T-helper 1 cell treated with Interleukin-12 subunit alpha and Interleukin-12 subunit beta and Interleukin-4 antibody, amounts not matched to agents 30 μg/mL and 1 μg/mL, for 36 hours (primary cell): ENCODE results near the gene KIAA1143.

Source experiments
- H3K27ac Mint-ChIP-seq: one replicate; pipeline ENCODE4 v1.8.0; 2021; ENCODE audit warnings: mild to moderate bottlenecking, mixed read lengths
- H3K27me3 Mint-ChIP-seq: one replicate; pipeline ENCODE4 v1.8.0; 2021; ENCODE audit warnings: low read depth, mixed read lengths
- H3K36me3 Mint-ChIP-seq: one replicate; pipeline ENCODE4 v1.8.0; 2021; ENCODE audit warnings: low read depth, mixed read lengths
- H3K4me1 Mint-ChIP-seq: one replicate; pipeline ENCODE4 v1.8.0; 2021; ENCODE audit warnings: low read depth, mixed read lengths
- H3K4me3 Mint-ChIP-seq: one replicate; pipeline ENCODE4 v1.8.0; 2021; ENCODE audit warnings: mild to moderate bottlenecking, moderate library complexity, mixed read lengths
- H3K9me3 Mint-ChIP-seq: one replicate; pipeline ENCODE4 v1.8.0; 2021; ENCODE audit warnings: mixed read lengths

Gene KIAA1143

DNA sequence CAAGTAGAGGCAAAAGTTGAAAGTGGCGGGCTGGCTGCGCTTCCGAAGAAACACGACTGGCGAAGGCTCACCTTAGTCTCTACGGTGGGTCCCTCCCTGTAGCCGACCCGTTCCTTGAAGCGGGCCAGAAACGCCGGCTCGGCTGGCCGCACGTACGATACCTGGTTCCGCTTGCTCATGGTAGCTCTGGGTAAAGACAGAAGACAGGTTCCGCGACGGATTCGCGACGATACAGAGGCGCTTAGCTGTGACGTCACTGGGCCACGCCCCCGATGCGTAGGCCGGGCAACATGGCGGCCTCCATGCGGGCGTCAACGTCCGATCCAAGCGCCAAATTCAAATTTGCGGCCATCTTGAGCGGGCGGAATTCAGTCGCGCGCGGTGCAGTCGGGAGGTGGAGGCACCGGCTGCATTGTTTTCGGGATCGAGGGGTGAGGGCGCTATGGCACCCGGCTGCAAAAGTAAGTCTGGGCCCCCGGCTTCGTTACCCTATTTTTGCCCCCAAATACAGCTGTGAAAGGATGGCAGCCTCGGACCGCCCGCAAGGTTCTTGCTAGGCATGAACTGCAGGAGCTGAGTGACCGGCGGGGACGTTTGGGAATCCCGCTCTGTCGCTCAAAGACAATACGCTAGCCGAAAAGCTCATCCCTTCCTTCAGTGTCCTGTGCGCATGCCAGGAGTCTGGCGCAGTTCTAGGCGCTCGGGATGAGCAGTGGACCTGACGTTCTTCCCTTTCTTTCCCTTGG lies at the start of gene KIAA1143, which contains the start of gene KIF15:
TSS of gene KIAA1143 (minus strand) at position 196 of the 746 bp plus-strand sequence. CDS start at position 179, 17 bp downstream.
TSS of gene KIF15 (plus strand) at position 371 of the 746 bp plus-strand sequence. CDS start at position 443, 72 bp downstream.
- Mint-ChIP-seq H3K9me3 (peaks cover 44% of the 10 kb centered on the region), H3K4me1 (peaks cover 33% of the 10 kb centered on the region), H3K4me3 (peak within 1 kb of the TSS; percentile 89), H3K27me3 (no peaks in the 10 kb centered on the region), H3K27ac (peak within 1 kb of the TSS; percentile 79), H3K36me3 (peaks cover 57% of the 10 kb centered on the region)

DNA sequence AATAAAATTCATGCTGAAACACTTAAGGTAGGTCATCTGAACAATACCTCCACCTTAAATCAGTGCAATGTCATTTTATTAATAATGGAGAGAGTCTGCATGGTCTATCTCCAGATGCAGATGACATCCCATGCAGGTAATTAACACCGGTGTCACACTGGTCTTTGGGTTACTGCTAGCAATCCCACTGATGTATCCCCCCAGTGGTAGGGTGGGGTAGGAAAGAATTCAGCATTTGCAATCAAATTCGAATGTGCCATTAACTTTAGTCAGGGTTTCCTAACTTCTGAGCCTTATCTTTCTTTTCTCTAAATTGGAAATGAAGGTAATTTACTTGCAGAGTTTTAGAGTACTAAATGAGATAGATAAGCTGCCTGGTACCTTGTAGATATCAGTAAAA lies 44.5 kb upstream of the KIAA1143 start:
- Mint-ChIP-seq H3K36me3 (peaks cover 27% of the 10 kb centered on the region), H3K9me3 (no peaks in the 10 kb centered on the region), H3K4me1 (peaks cover 1% of the 10 kb centered on the region), H3K4me3 (no peak overlapping the region), H3K27me3 (no peaks in the 10 kb centered on the region), H3K27ac (no peak overlapping the region)

DNA sequence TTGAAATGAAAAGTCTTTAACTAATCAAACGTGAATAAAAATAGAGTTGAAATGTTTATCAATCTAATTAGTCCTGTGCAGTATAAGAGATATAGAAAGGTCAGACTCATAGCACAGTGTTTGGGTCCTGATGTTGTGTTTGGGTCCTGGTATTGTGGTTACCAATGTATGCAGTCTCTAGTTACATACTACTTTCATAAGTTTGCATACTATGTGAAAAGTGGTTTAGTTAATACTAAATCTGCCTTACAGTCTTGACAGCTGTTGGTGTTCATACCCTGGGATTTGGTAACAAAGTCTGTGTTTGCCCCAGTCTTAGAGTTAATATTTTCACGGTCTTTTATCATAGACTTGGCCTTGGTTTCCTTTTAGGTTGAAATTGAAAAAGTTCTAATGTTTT lies 41.9 kb upstream of the KIAA1143 start:
- no peak overlapping the region for H3K27ac Mint-ChIP-seq
- no peaks in the 10 kb centered on the region for H3K9me3 Mint-ChIP-seq
- H3K4me1 Mint-ChIP-seq = peaks cover 1% of the 10 kb centered on the region
- no peaks in the 10 kb centered on the region for H3K27me3 Mint-ChIP-seq
- peaks cover 23% of the 10 kb centered on the region for H3K36me3 Mint-ChIP-seq
- no peak overlapping the region for H3K4me3 Mint-ChIP-seq

DNA sequence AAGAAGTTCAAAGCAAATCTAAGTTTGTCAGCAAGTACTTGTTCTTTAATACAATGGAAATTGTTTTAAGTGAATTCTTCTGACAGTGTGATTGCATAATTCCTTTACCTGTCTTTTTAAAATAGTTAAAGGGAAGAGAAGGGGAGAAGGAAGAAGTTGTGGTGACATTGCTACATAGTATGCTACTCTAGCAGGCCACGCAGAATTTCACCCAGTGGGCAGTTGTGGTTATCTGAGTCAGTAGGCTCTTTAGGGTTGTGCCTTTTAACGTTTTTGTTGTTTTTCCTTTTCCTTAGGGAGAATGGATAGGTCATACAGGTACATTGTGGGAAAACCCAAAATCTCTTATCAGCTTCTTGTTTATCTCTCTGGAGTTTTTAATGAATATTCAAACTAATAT lies 40.6 kb upstream of the KIAA1143 start:
- Mint-ChIP-seq H3K4me3 (no peak overlapping the region), H3K4me1 (peaks cover 1% of the 10 kb centered on the region), H3K9me3 (no peaks in the 10 kb centered on the region), H3K36me3 (peaks cover 24% of the 10 kb centered on the region), H3K27me3 (no peaks in the 10 kb centered on the region), H3K27ac (no peak overlapping the region)

DNA sequence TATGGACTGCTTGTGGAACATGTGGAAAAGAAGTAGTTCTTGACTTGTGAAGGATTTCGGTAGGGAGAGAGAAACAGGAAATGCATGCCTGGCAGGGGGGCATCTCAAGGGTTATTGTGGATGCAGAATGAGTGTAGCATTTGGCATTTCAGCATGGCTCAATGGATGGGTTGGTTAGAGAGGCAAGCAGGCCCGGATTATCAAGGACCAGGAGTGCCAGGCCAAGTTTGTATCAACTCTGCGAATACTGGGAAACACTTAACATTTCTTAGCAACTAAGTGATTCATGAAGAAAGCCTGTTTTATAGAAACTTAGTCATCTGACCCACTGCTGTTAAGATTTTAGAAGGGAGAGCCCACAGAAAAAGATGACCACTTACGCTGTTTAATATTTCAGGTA lies 33.8 kb upstream of the KIAA1143 start:
- no peak overlapping the region for H3K4me3 Mint-ChIP-seq
- peaks cover 27% of the 10 kb centered on the region for H3K36me3 Mint-ChIP-seq
- H3K27me3 Mint-ChIP-seq = no peaks in the 10 kb centered on the region
- no peaks in the 10 kb centered on the region for H3K4me1 Mint-ChIP-seq
- H3K9me3 Mint-ChIP-seq = peaks cover 4% of the 10 kb centered on the region
- no peak overlapping the region for H3K27ac Mint-ChIP-seq

DNA sequence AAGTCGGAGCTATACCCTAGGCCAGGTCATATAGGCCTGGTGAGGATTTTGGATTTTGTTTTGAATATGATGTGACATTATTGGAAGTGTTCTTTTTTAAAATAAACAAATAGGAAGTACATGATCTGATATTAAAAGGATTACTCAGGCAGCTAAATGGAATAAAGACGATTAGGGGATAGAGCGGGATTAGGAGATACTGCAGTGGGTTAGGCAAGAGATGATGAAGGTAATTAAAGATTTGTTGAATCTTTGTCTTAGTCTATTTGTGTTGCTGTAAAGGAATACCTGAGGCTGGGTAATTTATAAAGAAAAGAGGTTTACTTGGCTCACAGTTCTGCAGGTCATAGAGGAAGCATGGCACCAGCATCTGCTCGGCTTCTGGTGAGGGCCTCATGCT lies 21.5 kb upstream of the KIAA1143 start:
- Mint-ChIP-seq H3K9me3 (no peaks in the 10 kb centered on the region), H3K4me1 (no peaks in the 10 kb centered on the region), H3K27ac (no peak overlapping the region), H3K36me3 (peaks cover 43% of the 10 kb centered on the region), H3K4me3 (no peak overlapping the region), H3K27me3 (no peaks in the 10 kb centered on the region)

DNA sequence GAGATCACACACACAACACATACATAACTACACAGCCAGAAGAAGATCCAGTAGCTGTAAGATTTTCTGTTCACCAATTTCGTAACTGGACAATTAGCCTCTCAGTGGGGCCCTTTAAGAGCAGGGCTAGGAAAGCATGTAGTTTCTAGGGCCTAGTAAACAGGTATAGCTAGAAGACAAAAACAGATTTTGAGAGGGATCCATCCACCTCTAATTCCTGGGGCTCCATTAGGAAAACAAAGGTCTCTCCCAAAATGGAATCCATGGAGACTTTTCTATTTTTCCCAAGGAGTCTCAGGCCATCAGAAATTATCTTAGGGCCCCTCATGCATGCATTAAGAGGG lies 10.7 kb upstream of the KIAA1143 start:
- Mint-ChIP-seq H3K27ac (no peak overlapping the region), H3K9me3 (peaks cover 40% of the 10 kb centered on the region), H3K27me3 (no peaks in the 10 kb centered on the region), H3K36me3 (peaks cover 57% of the 10 kb centered on the region), H3K4me1 (no peaks in the 10 kb centered on the region), H3K4me3 (no peak overlapping the region)

DNA sequence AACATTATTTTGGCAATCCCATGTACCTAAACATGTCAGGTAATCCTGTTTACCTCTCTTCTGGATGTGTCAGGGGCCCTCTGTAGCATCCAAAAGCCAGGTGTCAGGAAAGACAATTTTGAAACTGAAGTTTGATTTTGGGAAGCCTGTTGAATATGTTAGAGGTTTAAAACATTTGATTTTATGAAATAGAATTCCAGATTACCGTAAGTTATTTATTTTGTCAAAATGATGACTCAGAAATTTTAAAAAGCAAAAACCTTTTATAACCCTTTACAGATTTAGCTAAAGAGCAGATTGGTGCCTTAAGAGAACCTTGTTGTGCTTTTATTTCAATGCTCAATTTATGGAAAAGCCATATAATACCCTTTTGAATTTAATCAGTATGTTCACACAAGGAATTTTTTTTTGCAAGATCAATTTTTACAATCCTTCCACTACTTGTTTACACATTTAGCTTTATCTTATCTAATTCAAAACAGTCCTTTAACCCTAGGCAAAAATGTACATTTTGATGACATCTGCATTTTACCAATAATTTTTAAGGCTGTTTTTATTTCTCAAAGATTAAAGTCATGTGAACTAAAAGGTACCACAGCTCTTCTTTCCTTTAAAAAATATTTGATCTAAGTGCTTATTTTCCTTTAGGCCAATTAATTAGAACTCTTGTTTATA lies 10.1 kb upstream of the KIAA1143 start:
- Mint-ChIP-seq H3K36me3 (peaks cover 59% of the 10 kb centered on the region), H3K4me1 (no peaks in the 10 kb centered on the region), H3K9me3 (peaks cover 42% of the 10 kb centered on the region), H3K27ac (no peak overlapping the region), H3K27me3 (no peaks in the 10 kb centered on the region), H3K4me3 (no peak overlapping the region)

DNA sequence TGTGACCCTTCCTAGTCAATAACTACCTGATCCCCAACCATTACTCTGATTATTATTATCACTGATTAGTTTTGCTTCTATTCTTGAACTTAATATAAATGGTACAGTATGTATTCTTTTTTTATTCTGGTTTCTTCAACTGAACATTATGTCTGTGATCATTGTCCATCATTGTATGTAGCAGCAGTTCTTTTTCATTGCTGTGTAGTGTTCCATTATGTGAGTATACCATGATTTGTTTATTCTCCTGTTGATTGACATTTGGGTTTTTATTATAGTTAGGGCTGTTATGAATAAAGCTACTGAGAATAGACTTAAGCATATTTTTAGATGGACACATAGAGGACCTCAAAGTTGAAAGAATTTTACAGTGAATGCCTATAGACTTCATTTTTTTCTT lies 2.8 kb upstream of the KIAA1143 start:
- Mint-ChIP-seq H3K27me3 (no peaks in the 10 kb centered on the region), H3K27ac (no peak overlapping the region), H3K4me3 (no peak overlapping the region), H3K36me3 (peaks cover 49% of the 10 kb centered on the region), H3K9me3 (peaks cover 37% of the 10 kb centered on the region), H3K4me1 (peaks cover 32% of the 10 kb centered on the region)

DNA sequence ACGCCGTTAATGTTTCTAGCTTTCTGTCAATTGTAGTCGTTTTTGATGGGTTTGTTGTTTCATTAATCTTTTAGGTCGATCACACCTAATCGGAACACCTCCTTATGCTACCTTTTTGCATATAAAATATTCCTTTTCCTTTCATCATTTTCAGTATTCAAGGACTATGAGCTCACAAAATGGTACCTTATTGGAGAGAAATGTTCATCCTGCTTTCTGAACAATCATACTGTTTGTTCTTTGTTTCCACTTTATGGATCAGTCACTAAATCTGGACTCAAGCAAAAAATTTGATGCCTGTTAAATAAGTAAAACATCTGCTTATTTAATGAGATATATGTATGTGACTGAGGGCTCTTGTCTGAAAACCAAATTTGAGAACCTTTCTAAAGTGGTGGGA lies 1.3 kb upstream of the KIAA1143 start:
- Mint-ChIP-seq H3K9me3 (peaks cover 42% of the 10 kb centered on the region), H3K27ac (peak overlapping the region; percentile 79), H3K36me3 (peaks cover 55% of the 10 kb centered on the region), H3K4me1 (peaks cover 33% of the 10 kb centered on the region), H3K27me3 (no peaks in the 10 kb centered on the region), H3K4me3 (peak overlapping the region; percentile 89)

DNA sequence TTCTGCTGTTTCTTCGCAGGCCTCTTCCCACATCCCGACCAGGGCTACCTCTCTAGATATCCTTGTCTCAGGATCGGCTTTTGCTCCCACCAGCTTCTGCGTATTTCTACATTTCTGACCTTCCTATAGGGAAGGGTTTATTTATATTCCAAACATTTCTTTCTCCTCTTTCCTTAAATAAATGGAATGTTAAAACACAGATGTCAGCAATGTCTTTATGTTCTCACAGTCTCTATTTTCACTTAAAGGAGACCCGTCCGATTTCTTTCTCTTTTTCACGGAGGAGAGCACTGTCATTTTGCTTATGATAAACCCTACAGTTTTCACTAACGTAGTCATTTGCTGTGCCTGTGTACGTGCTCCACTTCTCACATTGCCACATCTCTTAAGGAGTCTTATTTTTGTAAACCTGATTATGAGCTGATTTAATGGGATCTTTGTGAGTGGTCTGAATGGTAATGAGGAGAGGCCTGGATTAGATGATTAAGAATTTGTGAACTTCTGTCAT lies 805 bp upstream of the KIAA1143 start:
- H3K27me3 Mint-ChIP-seq = no peaks in the 10 kb centered on the region
- H3K4me3 Mint-ChIP-seq = peak overlapping the region; percentile 89
- H3K4me1 Mint-ChIP-seq = peaks cover 33% of the 10 kb centered on the region
- H3K9me3 Mint-ChIP-seq = peaks cover 45% of the 10 kb centered on the region
- peak overlapping the region; percentile 79 for H3K27ac Mint-ChIP-seq
- H3K36me3 Mint-ChIP-seq = peaks cover 58% of the 10 kb centered on the region

DNA sequence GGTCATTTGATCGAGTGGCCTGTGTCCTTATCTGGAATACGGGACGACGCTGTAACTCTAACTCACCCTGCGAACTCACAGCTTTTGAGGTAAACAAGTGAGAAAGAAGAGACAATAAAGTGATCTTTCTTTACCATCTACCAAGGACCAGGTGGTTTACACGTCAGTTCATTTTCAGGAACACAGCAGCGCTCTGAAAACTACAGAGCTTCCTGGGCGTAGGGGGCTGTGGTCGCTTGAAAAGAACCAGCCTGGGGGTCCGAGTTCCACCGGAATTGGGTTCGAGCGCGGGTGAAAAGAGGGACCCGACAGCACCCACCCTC lies 357 bp downstream of the KIAA1143 start:
- no peaks in the 10 kb centered on the region for H3K27me3 Mint-ChIP-seq
- H3K9me3 Mint-ChIP-seq = peaks cover 40% of the 10 kb centered on the region
- peak overlapping the region; percentile 89 for H3K4me3 Mint-ChIP-seq
- H3K27ac Mint-ChIP-seq = peak overlapping the region; percentile 79
- peaks cover 30% of the 10 kb centered on the region for H3K4me1 Mint-ChIP-seq
- peaks cover 58% of the 10 kb centered on the region for H3K36me3 Mint-ChIP-seq

DNA sequence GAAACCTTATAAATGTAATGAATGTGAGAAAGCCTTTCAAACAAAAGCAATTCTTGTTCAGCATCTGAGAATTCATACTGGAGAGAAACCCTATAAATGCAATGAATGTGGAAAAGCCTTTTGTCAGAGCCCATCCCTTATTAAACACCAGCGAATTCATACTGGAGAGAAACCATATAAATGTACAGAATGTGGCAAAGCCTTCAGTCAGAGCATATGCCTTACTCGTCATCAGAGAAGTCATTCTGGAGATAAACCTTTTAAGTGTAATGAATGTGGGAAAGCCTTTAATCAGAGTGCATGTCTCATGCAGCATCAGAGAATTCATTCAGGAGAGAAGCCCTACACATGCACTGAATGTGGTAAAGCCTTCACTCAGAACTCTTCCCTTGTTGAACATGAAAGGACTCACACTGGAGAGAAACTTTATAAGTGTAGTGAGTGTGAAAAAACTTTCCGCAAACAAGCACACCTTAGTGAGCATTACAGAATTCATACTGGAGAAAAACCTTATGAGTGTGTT lies 26.7 kb downstream of the KIAA1143 start:
- H3K36me3 Mint-ChIP-seq = peaks cover 19% of the 10 kb centered on the region
- peaks cover 5% of the 10 kb centered on the region for H3K4me1 Mint-ChIP-seq
- H3K4me3 Mint-ChIP-seq = no peak overlapping the region
- H3K27me3 Mint-ChIP-seq = no peaks in the 10 kb centered on the region
- H3K27ac Mint-ChIP-seq = no peak overlapping the region
- H3K9me3 Mint-ChIP-seq = peaks cover 83% of the 10 kb centered on the region

DNA sequence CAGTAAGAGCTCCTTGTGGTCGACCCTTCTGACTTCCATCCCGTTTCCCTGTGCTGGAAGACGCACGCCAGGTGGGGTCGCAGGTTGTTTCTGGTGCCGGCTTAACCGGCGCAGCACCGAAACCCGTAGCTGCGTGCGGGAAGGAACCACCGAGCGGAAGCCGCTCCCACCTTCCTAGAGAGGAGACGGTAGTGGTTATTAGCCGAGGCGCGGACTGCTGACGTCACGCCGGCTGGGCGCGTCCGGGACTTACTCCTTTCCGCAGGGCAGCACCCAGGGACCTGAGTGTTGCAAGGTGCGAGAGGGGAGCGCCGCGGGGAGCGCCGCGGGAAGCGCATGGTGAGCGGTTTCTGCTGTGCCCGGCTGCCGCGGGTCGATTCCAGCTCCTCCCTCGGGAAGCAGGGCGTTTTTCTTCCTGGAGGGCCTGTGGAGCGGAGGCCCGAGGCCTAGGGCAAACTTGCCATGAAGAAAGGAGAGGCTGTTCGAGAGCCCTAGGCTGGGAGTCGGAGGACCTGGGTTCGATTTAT lies 32.0 kb downstream of the KIAA1143 start, which contains the start of gene ZNF501:
TSS of gene ZNF501 (plus strand) at position 252 of the 527 bp plus-strand sequence. CDS start 4,787 bp downstream, outside the sequence.
- peaks cover 26% of the 10 kb centered on the region for H3K36me3 Mint-ChIP-seq
- H3K4me3 Mint-ChIP-seq = peak within 1 kb of the TSS; percentile 93
- H3K27ac Mint-ChIP-seq = peak within 1 kb of the TSS; percentile 87
- H3K27me3 Mint-ChIP-seq = no peaks in the 10 kb centered on the region
- peaks cover 82% of the 10 kb centered on the region for H3K9me3 Mint-ChIP-seq
- H3K4me1 Mint-ChIP-seq = peaks cover 10% of the 10 kb centered on the region

DNA sequence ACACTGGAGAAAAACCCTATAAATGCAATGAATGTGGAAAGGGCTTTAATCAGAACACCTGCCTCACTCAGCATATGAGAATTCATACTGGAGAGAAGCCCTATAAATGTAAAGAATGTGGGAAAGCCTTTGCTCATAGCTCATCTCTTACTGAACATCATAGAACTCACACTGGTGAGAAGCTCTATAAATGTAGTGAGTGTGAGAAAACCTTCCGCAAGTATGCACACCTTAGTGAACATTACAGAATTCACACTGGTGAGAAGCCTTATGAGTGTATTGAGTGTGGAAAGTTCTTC lies 39.4 kb downstream of the KIAA1143 start:
- H3K9me3 Mint-ChIP-seq = peaks cover 77% of the 10 kb centered on the region
- no peaks in the 10 kb centered on the region for H3K27me3 Mint-ChIP-seq
- no peak overlapping the region for H3K4me3 Mint-ChIP-seq
- H3K27ac Mint-ChIP-seq = no peak overlapping the region
- H3K4me1 Mint-ChIP-seq = no peaks in the 10 kb centered on the region
- peaks cover 18% of the 10 kb centered on the region for H3K36me3 Mint-ChIP-seq
